Effector CD4-positive, alpha-beta T cell (primary cell): ENCODE measurements around the gene TMEM179.

Source experiments
- DNase-seq: peaks from one replicate; pipeline ENCODE4 v3.0.0-alpha.2; 2020

TMEM179 gene

GRCh38 chr14:104598039-104598909 is 6.3 kb downstream of the TMEM179 start:
- DNase-seq: no peak

DNA sequence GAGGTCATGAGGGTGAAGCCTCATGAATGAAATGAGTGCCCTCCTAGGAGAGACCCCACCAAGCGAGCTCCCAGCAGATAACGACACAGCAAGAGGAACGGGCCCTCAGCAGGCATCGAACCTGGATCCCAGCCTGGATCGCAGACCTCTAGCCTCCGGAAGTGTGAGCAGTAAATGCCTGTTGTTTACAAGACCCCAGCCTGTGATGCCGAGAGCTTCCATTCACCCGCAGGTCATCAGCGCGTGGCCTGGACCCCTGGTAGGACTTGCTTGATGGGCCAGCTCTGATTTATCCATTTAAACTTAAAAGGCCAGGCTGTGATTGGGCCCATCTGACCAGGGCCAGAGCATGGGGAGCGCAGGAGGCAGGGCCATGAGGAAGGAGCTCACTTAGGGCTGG is 7.0 kb downstream of the TMEM179 start:
- DNase-seq: no peak

GRCh38 chr14:104596927-104597351 is 7.6 kb downstream of the TMEM179 start:
- no peak for DNase-seq

GRCh38 chr14:104596451-104596918 is 8.1 kb downstream of the TMEM179 start:
- no peak for DNase-seq

DNA sequence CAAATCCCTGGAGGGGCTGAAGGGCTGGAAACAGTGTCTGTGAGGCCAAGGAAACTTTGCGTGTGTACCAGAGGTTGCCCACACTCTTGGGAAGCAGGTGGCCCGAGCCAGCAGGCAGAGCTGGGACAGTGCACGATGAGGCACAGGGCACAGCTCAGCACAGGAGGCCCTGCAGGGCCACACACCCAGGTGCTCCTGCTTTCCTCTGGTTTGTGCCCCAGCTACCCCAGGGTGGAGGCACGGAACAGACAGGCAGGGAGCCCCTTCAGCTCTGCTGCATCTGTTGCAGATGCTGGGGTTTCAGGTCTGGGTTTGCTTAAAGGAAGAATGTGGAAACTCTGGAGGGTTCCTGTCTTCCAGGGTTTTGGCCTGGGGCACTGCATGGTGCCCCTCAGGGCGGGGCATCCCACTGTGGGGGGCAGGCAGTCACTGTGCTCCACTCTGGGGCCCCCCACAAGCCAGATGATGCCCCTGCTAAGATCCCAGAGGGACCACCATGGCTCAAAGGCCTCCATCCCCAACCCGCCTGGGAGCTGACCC is 8.6 kb downstream of the TMEM179 start:
- no peak for DNase-seq

GRCh38 chr14:104595116-104595675 is 9.4 kb downstream of the TMEM179 start:
- no peak for DNase-seq

DNA sequence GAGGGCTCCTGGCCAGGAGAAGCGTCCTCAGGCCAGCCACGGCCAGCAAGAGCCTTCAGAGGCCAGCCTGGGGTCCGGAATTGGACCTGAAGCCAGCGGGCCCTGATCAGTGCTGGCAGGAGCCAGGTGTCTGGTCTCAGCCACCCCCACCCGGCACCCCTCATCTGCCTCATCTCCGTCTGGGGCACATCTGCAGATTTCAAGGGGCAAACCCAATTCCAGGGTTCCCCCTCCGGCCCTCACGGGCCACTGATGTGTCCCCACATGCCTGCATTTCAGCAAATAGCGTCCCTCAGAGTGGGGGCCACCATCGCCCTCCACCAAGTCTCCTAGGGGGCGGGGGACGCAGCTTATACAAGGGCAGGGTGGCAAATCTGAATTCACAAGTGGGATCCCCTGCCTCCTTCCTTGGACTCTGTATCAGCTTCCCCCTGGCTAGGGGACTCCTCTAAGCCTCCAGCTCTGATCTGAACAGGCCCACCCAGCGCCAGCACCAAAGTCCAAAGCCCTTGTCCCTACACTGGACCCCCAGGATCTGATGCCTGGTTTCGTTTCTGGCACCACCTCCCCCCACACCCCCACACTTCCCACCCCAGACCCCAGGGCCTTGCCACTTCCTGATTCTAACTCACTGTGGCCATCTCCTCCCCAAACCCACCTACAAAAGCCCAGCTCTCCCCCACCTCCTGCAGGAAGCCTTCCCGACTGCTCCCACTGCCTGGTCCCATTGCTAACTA is 10.1 kb downstream of the TMEM179 start:
- no peak for DNase-seq

DNA sequence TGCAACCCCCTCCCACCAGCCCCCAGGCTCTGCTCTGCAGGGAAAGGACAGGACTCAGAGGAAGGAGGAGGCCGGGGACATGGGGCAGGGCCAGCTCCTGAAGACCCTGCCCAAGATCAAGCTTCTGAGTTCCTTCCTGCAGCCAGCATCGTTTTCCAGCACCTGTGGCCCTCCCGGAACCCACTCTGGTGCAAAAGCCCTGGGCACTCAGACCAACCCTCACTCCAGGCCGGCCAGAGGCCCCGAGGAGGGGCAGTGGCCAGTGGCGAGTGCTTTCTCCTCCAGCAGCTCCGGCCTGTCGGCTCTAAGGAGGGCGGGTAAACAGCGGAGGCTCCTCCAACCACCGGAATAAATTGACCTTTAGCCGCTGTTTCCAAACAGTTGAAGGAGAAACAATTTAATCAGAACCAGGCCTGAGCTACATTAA is 10.8 kb downstream of the TMEM179 start:
- DNase-seq: no peak

DNA sequence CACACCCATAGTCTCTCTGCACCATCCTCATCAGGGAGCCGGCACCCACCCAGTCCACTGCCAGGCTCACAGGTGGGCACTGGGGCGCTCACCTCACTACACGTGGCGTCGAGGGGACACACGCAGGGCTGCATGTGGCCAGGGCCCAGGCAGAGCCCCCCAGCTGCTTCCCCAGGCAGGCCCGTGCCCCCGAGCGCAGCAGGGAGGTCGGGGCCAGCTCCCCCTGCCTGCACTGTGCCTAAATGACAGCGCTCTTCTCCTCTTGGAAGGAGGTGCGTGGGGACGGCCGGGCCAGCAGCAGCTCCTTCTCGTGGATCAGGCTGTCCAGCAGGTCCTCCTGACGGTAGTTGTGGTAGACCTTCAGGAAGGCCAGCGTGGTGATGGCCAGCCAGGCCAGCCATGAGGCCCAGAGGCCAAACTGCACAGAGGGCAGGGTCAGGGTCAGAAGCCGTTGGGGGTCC is 11.3 kb downstream of the TMEM179 start:
- no peak for DNase-seq

DNA sequence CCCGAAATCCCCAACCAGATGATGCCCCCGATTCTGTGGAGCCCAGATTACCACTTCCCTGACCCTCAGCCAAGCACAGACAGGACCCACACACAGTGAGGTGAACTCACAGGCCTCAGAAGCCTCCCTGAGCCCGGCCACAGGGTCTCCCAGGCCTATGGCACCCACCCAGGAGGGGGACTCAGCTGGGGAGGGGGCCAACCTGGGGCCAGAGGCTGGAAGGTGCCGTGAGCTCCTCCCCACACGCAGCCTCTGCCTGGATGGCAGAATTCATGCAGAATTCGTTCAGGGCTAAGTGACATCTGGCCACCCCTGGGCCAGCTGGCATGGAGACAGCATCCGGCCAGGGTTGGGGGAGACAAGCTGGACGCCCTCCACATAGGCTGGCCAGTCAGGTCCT is 11.8 kb downstream of the TMEM179 start:
- DNase-seq: no peak

DNA sequence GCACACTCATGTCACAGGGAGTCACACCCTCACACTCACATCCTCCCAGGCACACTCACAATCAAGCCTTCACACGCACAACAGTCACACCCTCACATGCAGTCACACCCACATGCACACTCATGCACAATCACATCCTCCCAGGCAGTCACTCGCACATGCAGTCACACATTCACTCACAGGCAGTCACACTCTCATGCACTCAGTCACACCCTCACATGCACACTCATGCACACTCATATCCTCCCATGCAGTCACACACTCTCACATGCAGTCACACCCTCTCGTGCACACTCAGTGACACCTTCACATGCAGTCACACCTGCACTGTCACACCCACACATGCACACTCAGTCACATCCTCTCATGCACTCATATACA is 12.3 kb downstream of the TMEM179 start:
- no peak for DNase-seq

DNA sequence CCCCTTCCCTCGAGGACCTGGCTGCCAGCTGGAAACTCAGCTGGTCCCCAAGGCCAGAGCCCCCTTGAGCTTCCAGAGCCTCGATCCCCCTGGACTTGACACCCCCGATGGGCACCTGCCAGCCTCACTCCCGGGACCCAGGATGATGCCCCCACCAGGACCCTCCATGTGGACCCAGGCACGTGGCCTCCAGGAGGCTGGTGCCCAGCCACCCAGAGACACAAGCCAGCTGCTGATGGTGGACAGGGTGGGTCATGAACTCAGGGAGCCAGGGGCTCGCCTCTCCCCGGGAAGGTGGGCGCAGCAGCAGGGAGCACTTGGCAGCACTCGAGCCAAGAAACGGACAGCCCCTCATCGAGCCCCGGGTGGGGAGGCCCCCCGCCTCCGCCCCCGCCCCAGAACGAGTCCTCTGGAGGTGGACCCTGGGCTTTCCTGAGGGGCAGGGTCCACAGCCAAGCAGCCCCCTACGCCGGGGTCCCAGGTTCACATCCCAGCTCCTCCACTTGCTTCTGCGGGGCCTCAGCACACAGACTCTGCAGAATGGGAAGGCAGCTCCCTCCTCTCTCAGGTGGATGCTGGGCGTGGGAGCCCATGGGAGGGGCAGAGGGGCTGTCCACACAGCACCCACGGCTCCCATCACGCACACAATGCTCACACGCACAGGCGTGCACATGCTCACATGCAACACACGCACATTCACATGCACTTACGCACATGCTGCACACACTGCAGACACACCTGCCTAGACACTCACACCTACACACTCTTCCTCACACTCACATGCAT is 12.9 kb downstream of the TMEM179 start:
- no peak for DNase-seq

- no peak for DNase-seq
Measured at GRCh38 chr14:104591031-104591430, 13.5 kb downstream of the TMEM179 start.

GRCh38 chr14:104590240-104590965 is 14.2 kb downstream of the TMEM179 start:
- DNase-seq: no peak

DNA sequence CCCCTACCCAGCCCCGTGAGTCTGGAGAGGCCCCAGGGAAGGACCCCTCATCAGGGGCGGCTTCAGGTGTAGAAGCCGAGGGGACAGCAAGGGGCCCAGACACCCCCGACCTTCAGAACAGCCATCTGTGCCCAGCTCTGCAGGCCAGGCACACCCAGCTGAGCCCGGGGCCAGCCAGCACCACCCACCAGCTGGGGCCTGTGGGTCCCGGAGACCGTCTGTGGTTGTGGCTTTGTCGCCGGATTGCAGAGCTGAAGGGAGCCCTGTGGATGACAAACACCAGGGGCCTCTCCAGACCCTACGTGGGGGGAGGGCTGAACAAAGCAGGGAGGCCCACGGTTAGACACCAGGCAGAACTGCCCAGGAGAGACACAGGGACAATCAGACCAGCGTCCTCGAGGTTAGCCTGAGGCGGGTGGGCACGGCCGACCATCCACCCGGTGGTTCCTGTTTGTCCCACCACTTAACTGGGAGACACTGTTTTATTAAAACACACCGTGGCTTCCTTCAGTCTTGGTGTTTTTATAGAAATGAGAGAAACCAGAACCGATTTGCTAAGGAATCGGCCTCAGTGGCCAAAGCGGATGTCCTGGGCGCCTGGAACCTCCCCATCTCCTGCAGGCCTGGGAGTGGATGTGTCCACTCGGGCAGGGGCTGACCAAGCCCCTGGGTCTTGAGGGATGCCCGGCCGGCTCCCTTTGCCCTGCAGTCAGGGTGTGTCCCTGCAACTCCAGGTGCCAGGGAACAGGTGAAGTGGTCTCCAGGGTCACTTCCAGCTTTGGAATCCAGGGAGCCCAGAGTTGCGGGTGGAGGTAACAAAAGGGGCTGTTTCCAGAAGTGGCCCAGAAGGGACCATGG is 15.0 kb downstream of the TMEM179 start:
- DNase-seq: no peak

DNA sequence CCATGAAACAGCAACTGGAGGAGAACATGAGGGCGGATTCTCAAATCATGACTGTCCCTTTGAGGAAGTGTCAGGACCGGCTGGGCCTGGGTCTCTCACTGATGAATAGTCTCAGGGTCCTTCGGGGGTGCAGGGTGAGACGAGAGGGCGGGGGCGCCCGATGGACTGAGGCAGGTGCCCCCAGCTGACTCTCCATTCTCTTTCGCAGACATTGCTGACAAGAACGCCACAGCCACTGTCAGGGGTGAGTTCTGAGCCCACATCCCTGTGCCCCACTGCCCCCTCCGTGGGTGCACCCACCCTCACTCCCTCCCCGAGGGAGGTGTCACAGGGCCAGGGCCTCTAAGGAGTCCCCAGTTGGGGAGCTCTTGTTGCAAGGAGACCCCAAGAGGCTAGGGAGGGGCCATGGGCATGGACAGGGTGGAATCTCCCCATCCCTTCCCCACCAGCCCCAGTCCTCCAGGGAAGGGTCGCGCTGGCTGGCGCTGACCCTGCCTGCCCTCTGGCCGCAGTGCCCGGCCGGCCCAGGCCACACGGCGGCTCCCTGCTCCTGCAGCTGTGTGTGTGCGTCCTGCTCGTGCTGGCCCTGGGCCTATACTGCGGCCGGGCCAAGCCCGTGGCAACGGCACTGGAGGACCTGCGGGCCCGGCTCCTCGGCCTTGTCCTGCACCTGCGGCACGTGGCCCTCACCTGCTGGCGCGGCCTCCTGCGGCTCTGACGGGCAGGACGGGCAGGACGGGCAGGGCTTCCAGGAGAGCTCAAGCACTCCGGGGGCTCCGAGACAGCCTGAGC is 16.3 kb downstream of the TMEM179 start:
- no peak for DNase-seq

DNA sequence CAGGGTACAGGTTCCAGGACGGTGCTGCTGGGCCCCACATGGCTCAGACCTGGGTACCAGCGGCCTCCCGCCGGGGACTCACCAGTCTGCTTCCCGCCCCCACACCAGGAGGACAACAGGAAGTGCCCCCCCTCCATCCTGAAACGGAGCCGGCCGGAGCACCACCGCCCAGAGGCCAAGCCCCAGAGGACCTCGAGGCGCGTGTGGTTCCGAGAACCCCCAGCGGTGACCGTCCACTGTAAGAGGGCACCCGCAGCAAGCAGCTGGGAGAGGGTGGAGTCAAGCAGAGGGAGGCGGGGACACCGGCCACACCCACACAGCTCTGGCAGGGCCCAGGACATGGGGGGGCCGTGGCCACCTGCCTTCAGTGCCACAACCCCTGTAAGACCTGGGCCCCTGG is 16.9 kb downstream of the TMEM179 start:
- no peak for DNase-seq

GRCh38 chr14:104586832-104587620 is 17.5 kb downstream of the TMEM179 start:
- DNase-seq: no peak
